GM19238 (cell line): Measurements from ENCODE around the gene DNAJC28.
"Not testable (repeated sequence)": the region's sequence is repeated elsewhere in the genome, so short reads cannot be mapped to it uniquely, and the experiment has no call there.

Experiments used
- DNase-seq: peaks from one replicate; pipeline ENCODE4 v3.0.0; 2011; ENCODE audit warnings: low spot score; ENCODE audit not compliant: insufficient read length

Gene DNAJC28

GRCh38 chr21:33491373-33492102, at the start of gene DNAJC28:
Gene DNAJC28, minus strand, starts transcription at chr21:33491716. Its CDS starts 2,323 bp downstream, at chr21:33489393.
- DNase-seq, result peak; percentile 90

GRCh38 chr21:33541105-33541711, 49.7 kb upstream of the DNAJC28 start:
- no peak for DNase-seq

GRCh38 chr21:33540711-33541104, 49.2 kb upstream of the DNAJC28 start:
- DNase-seq, result no peak

GRCh38 chr21:33539616-33540015, 48.1 kb upstream of the DNAJC28 start:
- no peak for DNase-seq

- no peak for DNase-seq
These were observed 45.7 kb upstream of the DNAJC28 start for GRCh38 chr21:33537212-33537611.

- no peak for DNase-seq
These were observed 39.5 kb upstream of the DNAJC28 start for GRCh38 chr21:33531007-33531406.

GRCh38 chr21:33522953-33523349, 31.4 kb upstream of the DNAJC28 start:
- no peak for DNase-seq

GRCh38 chr21:33522297-33522952, 30.9 kb upstream of the DNAJC28 start:
- no peak for DNase-seq

GRCh38 chr21:33518899-33519298, 27.4 kb upstream of the DNAJC28 start:
- DNase-seq, result no peak

- DNase-seq, result no peak
These were observed 22.7 kb upstream of the DNAJC28 start for GRCh38 chr21:33514229-33514628.

GRCh38 chr21:33512481-33512880, 21.0 kb upstream of the DNAJC28 start:
- DNase-seq, result no peak

GRCh38 chr21:33511639-33512038, 20.1 kb upstream of the DNAJC28 start:
- no peak for DNase-seq

GRCh38 chr21:33510826-33511225, 19.3 kb upstream of the DNAJC28 start:
- DNase-seq, result no peak

GRCh38 chr21:33507003-33507402, 15.5 kb upstream of the DNAJC28 start:
- DNase-seq, result not testable (repeated sequence)

GRCh38 chr21:33505833-33506232, 14.3 kb upstream of the DNAJC28 start:
- no peak for DNase-seq

- no peak for DNase-seq
These were observed 4.8 kb upstream of the DNAJC28 start for GRCh38 chr21:33496345-33496744.

- DNase-seq, result no peak
These were observed 4.2 kb upstream of the DNAJC28 start for GRCh38 chr21:33495743-33496142.

GRCh38 chr21:33493756-33494155, 2.2 kb upstream of the DNAJC28 start:
- DNase-seq, result no peak

- DNase-seq, result no peak
These were observed 1.1 kb upstream of the DNAJC28 start for GRCh38 chr21:33492571-33492970.

GRCh38 chr21:33490991-33491372, 534 bp downstream of the DNAJC28 start:
- DNase-seq, result no peak

GRCh38 chr21:33488936-33489335, 2.6 kb downstream of the DNAJC28 start:
- no peak for DNase-seq

- DNase-seq, result no peak
These were observed 3.5 kb downstream of the DNAJC28 start for GRCh38 chr21:33487996-33488395.
